Activated CD4-positive, alpha-beta T cell treated with anti-CD3 and anti-CD28 coated beads, Interleukin-2, amount 50 U/mL, for 48 hours (primary cell): ENCODE results near the gene TSPAN17.

ENCODE experiments used
- DNase-seq, 2 experiments: peaks; one replicate each; pipeline ENCODE4 v3.0.0-alpha.2; 2020

Gene TSPAN17

DNA sequence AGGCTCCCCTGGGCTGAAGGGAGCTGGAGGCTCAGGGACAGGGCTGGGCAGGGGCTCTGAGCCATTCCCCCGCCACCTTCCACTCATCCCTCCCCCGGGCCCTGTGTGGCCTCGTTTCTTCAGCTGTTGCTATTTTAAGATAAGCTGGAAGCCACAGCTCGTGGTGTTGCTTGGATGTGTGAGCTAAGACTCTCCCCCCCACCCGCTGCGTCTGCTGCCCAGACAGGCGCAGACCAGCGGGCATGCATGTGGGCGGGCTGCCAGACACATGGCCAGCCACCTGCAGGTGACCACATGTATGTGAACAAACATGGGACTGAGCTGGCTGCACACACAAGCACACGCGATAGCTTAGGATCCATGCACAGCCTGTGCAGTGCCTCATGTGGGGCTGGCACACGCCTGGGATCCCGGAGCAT is 25.6 kb upstream of the TSPAN17 start:
- no peak for DNase-seq

DNA sequence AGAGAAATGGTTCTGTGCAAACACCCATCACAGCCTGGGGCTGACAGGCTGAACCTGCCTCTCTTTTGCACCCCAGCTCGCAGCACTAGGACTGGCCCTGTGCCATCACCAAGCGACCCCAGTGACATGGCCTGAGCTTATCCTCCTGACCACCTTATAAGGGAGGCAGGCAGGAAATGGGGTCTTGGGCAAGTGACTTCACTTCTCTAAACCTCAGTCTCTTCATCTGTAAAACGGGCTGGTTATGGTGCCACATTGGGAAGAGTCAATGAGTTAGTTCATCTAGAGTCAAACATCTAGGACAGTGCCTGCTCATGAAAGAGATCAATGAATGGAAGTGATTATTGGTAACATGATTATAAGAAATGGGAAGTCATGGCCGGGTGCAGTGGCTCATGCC is 23.1 kb upstream of the TSPAN17 start:
- no peak for DNase-seq

- no peak for DNase-seq
Measured at GRCh38 chr5:176624938-176625337, 22.3 kb upstream of the TSPAN17 start.

GRCh38 chr5:176625512-176625911 is 21.8 kb upstream of the TSPAN17 start:
- no peak for DNase-seq

- no peak for DNase-seq
Measured at GRCh38 chr5:176625966-176626875, 21.1 kb upstream of the TSPAN17 start.

- no peak for DNase-seq
Measured at GRCh38 chr5:176626876-176627236, 20.4 kb upstream of the TSPAN17 start.

DNA sequence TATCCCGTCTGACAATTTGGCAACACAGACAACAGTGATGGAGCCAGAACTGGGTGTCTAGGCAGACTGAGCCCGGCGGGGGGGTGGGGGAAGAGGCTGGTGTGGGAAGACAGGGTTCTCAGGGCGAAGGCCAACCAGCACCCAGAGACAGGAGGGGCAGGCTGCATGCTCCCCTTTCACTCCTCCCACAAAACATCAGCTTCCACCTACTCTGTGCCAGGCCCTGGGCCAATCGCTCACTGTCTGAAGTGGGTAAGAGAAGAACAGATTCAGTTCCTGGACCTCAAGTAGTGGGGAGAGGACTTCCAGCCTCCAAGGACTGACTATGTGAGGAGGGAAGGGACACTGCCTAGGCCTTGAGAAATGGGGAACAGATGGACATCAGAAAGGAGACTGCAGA is 19.7 kb upstream of the TSPAN17 start:
- no peak for DNase-seq

GRCh38 chr5:176628406-176629228 is 18.7 kb upstream of the TSPAN17 start:
- DNase-seq, result no peak

DNA sequence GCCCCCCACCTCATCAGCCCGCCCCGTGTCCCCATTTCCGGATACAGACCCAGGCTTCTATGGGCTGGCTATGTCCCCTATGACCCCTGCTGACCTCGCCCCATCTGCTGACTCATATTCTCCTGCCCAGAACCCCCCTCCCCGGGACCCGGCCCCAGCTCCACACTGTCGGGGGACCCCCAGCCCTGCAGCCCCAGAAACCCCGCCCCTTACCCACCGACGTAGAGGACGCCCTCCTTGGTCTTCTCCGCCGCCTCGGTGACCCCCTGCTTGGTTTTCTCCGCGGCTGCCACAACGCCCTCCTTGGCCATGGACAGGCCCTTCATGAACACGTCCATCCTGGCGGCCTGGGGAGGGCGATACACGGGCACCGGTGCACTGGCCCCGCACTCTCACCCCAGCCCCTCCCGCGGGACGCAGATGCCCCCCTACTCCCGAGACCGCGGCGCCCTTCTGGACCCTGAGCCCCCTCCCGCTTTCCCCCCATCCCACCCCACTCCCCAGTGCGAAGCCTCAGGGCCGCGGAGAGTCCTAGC is 17.9 kb upstream of the TSPAN17 start:
- no peak for DNase-seq

DNA sequence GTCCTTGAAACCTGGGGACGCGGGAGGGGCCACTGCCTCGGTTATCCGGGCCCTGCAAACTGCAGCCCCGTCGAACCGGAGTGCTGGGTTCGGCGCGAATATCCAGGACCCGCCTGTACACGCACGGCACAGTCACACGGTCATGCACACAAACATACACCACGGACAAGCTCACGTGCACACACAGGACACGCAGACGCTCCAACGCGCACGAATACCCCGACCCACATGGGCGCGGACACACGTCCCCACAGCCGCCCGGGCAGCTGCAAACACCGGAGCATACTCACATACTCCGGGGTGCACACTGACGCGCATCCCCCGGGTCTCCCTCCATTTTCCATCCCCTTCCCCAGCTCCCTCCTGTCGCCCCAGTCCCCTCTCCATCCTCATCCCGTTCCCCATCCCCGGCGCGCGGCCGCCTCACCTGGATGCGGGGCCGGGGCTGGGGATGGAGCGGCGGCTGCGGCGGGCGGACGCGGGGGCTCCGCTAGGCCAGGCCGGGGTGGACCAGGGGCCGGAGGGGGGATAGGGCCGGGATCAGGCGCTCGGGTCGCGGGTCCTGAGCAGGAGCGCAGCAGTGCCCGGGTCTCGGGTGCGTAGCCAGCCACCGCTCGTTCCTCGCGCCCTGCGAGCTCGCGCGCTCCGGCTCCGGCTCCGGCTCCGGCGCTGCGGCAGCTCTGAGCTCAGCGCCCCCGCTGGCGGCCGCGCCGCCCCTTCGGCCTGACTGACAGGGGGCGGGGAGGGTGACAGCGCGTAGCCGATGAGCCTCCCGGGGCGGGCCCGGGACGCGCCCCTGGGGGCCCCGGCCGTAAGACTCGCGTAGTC is 17.2 kb upstream of the TSPAN17 start, which contains the start of the genes EIF4E1B and SNCB:
TSS of gene EIF4E1B (plus strand) at position 823 of the 828 bp plus-strand sequence. CDS start 12,113 bp downstream, outside the sequence.
TSS of gene SNCB (minus strand) at position 682 of the 828 bp plus-strand sequence. CDS start 880 bp downstream, outside the sequence.
- DNase-seq, result peak; percentile 55 to 62

DNA sequence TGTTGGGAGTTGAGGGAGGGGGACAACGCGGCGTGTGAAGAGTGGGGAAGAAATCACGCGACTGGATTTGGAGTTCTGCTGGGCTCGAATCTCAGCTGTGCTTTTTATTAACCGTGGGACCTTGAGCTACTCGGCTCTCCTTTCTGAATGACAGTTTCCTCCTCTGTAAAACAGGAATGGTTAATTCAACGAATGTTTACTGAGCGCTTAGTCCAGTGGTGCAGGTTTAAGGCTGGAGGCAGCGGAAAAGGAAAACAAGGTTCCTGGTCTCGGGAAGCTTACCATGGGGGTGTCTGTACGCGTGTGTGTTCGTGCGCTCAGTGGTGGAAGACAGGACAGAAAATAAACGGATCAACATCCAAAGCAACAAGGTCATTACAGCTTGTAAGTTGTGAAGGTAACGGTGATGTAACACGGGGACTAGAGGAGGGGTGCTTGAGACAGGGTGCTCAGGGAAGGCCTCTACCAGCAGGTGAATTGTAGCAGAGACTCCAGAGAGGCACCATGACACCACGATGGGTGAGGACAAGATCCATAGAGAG is 16.5 kb upstream of the TSPAN17 start:
- no peak for DNase-seq

GRCh38 chr5:176631383-176632200 is 15.7 kb upstream of the TSPAN17 start:
- no peak for DNase-seq

- DNase-seq, result no peak
Measured at GRCh38 chr5:176632745-176633144, 14.5 kb upstream of the TSPAN17 start.

GRCh38 chr5:176633598-176633997 is 13.7 kb upstream of the TSPAN17 start:
- no peak for DNase-seq

DNA sequence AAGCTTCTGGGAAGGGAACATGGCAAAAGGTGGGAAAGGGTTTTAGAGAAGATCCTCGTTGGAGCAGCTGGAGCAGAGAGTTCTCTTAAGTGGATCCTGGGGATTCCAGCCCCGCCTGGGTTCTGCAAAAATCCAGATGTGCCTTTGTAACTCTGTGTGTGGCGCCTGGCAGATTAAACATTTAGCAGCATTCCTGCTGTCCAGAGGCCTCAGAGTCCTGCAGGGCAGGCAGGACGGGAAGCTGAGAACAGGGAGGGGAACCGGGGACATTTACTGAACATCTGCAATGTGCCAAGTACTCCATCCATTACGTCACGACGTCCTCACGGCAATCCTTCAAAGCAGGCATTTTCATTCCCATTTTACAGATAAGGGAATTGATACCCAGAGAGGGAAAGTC is 10.9 kb upstream of the TSPAN17 start:
- no peak for DNase-seq

GRCh38 chr5:176637556-176637955 is 9.7 kb upstream of the TSPAN17 start:
- DNase-seq, result no peak

GRCh38 chr5:176638437-176638836 is 8.8 kb upstream of the TSPAN17 start:
- DNase-seq, result no peak

- no peak for DNase-seq
Measured at GRCh38 chr5:176639208-176639607, 8.1 kb upstream of the TSPAN17 start.

DNA sequence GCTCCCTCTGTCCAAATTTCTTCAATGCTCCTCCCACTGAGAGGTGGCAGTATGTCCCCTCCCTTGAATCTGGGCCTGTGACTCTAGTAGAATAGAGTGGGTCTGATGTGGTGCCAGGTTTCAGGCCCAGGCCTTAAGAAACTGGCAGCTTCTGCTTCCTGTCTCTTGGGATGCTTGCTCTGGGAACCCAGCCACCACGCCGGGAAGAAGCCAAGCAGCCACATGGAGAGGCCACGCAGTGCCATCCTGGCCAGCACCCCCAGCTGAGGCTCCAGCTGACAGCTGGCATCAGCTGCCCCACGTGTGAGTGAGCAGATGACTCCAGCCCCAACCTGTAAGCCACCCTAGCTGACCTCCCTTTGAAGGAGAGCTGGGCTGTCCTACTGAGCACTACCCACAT is 7.3 kb upstream of the TSPAN17 start:
- no peak for DNase-seq

DNA sequence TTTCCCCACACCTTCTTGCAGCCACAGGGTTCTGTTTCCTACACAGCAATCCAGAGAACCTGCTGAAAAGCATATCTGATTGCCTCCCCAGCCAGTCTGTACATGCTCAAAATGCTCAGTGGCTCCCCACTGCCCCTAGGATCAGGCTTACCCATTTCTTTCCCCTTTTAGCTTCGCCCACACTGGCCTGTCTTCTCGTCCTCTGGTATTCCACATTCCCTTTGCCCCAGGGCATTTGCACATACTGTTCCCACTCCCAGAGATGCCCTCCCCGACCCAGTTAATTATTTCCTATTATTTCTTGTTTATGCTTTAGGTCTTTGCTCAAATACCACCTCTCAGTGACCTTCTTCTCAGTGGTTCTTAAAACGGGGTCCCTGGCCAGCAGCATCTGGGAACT is 6.7 kb upstream of the TSPAN17 start:
- no peak for DNase-seq
